HAP-1 (cell line): ENCODE data around the gene COPB1.
A peak's percentile ranks its signal among the peaks of the same experiment; 100 is the strongest.

Experiments used
- DNase-seq, 2 experiments: peaks; one replicate each; pipeline ENCODE4 v3.0.0-alpha.2; 2016 to 2020; ENCODE audit warnings: low spot score in 2 of 2
- H3K27me3 ChIP-seq: fragments of 250-450 bp; sonication (Bioruptor Pico); 2 replicates; pipeline ENCODE4 v1.5.1; 2020; ENCODE audit warnings: low read depth, mild to moderate bottlenecking, moderate library complexity
- H3K36me3 ChIP-seq: fragments of 250-450 bp; sonication (Bioruptor Pico); replicated peaks from 2 replicates; pipeline ENCODE4 v1.5.1; 2020; ENCODE audit warnings: mild to moderate bottlenecking
- H3K4me1 ChIP-seq: fragments of 250-450 bp; sonication (Bioruptor Pico); 2 replicates; pipeline ENCODE4 v1.5.1; 2020; ENCODE audit warnings: mild to moderate bottlenecking
- H3K4me3 ChIP-seq: fragments of 250-450 bp; sonication (Bioruptor Pico); 2 replicates; pipeline ENCODE4 v1.5.1; 2020; ENCODE audit warnings: mild to moderate bottlenecking, moderate library complexity
- H3K9me3 ChIP-seq: fragments of 250-450 bp; sonication (Bioruptor Pico); 2 replicates; pipeline ENCODE4 v1.5.1; 2020; ENCODE audit warnings: mild to moderate bottlenecking, moderate library complexity
- in situ Hi-C: fragments of 300-500 bp; cut with MboI; formaldehyde crosslinking; loops from 3 replicates; pipeline ENCODE4 v1.14.3; 2020; ENCODE audit warnings: low sequenced_read_pairs, inconsistent platforms, mixed read lengths

COPB1 gene

GRCh38 chr11:14529951-14530350 is 30.3 kb upstream of the COPB1 start:
- Histone ChIP-seq H3K36me3 (no peaks in the 10 kb centered on the region), H3K4me3 (no peak overlapping the region), H3K27me3 (no peaks in the 10 kb centered on the region), H3K4me1 (no peaks in the 10 kb centered on the region), H3K9me3 (no peaks in the 10 kb centered on the region)
- no peak for DNase-seq
- in situ Hi-C loops: loop anchor here (10.0 kb wide), 2 partner anchors 115 to 365 kb away; partner anchors contain the start of genes CYP2R1 and PDE3B

- Histone ChIP-seq H3K9me3 (no peaks in the 10 kb centered on the region), H3K4me3 (no peak overlapping the region), H3K4me1 (no peaks in the 10 kb centered on the region), H3K27me3 (no peaks in the 10 kb centered on the region), H3K36me3 (no peaks in the 10 kb centered on the region)
- in situ Hi-C loops: loop anchor here (10.0 kb wide), 2 partner anchors 115 to 365 kb away; partner anchors contain the start of genes CYP2R1 and PDE3B
- no peak for DNase-seq
Observed at GRCh38 chr11:14529321-14529720, 29.7 kb upstream of the COPB1 start.

- H3K9me3 ChIP-seq: no peaks in the 10 kb centered on the region
- H3K4me1 ChIP-seq: peaks cover 8% of the 10 kb centered on the region
- DNase-seq: no peak
- no peak overlapping the region for H3K4me3 ChIP-seq
- H3K27me3 ChIP-seq: no peaks in the 10 kb centered on the region
- in situ Hi-C loops: loop anchor here (10.0 kb wide), 2 partner anchors 122 to 372 kb away; partner anchors contain the start of genes CYP2R1 and PDE3B
- peaks cover 6% of the 10 kb centered on the region for H3K36me3 ChIP-seq
Observed at GRCh38 chr11:14522801-14523200, 23.2 kb upstream of the COPB1 start.

GRCh38 chr11:14522245-14522644 is 22.6 kb upstream of the COPB1 start:
- no peaks in the 10 kb centered on the region for H3K9me3 ChIP-seq
- H3K4me3 ChIP-seq: no peak overlapping the region
- H3K27me3 ChIP-seq: no peaks in the 10 kb centered on the region
- peaks cover 11% of the 10 kb centered on the region for H3K36me3 ChIP-seq
- DNase-seq: no peak
- H3K4me1 ChIP-seq: peaks cover 8% of the 10 kb centered on the region
- in situ Hi-C loops: loop anchor here (10.0 kb wide), 2 partner anchors 123 to 373 kb away; partner anchors contain the start of genes CYP2R1 and PDE3B

DNA sequence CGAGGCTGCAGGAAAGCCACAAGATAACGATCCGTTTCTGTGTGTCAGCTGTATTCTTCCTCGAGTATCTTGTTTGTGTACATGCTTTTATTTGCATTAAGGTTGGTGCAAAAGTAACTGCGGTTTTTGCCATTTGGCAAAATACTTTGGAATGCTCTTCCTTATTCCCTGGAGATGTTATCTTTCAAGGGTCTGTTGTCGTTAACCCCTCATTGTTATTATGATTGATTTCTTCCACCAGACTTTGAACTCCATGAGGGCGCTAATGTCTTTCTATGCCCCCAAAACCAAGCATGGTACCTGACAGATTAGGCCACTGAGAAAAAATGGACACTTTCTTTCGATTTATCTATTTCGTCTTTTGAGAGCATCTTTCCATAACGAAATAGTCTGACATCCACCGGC is 21.1 kb upstream of the COPB1 start:
- H3K9me3 ChIP-seq: no peaks in the 10 kb centered on the region
- H3K4me3 ChIP-seq: peak overlapping the region; percentile 80
- peak in 1 of 2 experiments; percentile 25 for DNase-seq
- H3K36me3 ChIP-seq: peaks cover 25% of the 10 kb centered on the region
- H3K27me3 ChIP-seq: no peaks in the 10 kb centered on the region
- H3K4me1 ChIP-seq: peaks cover 8% of the 10 kb centered on the region
- in situ Hi-C loops: loop anchor here (10.0 kb wide), 2 partner anchors 124 to 374 kb away; partner anchors contain the start of genes CYP2R1 and PDE3B

- in situ Hi-C loops: loop anchor here (10.0 kb wide), 2 partner anchors 125 to 375 kb away; partner anchors contain the start of genes CYP2R1 and PDE3B
- no peaks in the 10 kb centered on the region for H3K27me3 ChIP-seq
- peak within 1 kb of the TSS; percentile 80 for H3K4me3 ChIP-seq
- no peaks in the 10 kb centered on the region for H3K9me3 ChIP-seq
- H3K4me1 ChIP-seq: peaks cover 8% of the 10 kb centered on the region
- H3K36me3 ChIP-seq: peaks cover 28% of the 10 kb centered on the region
- peak; percentile 96 to 97 for DNase-seq
Observed at GRCh38 chr11:14519917-14520746, 20.5 kb upstream of the COPB1 start, which contains the start of gene PSMA1. TSS of gene PSMA1 (minus strand) at chr11:14520386. CDS start at chr11:14520299, 87 bp downstream.

DNA sequence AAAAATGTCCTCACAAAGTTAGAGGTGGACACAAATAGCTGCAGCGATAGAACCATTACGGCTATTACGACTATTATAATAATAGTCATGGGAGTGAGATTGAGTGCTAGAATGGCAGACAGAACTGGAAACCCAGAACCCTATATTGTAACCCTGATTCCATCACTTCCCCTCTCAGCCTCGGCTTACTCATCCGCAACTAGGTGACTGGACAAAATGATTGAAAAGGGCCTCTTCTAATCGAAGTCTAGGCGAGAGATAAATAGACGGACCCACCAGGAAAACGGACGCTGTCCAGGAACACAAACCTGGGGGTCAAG is 19.9 kb upstream of the COPB1 start:
- peaks cover 33% of the 10 kb centered on the region for H3K36me3 ChIP-seq
- no peak for DNase-seq
- in situ Hi-C loops: no loop called here
- no peaks in the 10 kb centered on the region for H3K27me3 ChIP-seq
- peaks cover 8% of the 10 kb centered on the region for H3K4me1 ChIP-seq
- no peaks in the 10 kb centered on the region for H3K9me3 ChIP-seq
- peak overlapping the region; percentile 80 for H3K4me3 ChIP-seq

DNA sequence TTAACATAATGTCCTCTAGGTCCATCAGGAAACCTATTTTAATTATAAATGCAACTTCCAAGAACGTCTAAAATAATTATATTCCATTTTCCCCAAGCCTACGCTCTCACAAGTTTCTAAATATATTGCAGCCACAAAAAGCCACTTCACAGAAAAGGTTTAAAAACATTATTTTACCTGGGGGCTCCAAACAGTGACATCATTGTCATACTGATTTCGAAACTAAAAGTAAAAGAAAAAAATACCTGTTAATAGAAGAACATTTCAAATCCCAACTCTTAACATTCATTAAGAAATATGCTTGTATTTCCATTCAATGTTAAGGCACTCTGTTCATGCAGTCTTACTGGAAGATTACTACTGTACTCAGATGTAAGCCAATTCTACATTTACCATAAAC is 19.2 kb upstream of the COPB1 start:
- in situ Hi-C loops: no loop called here
- H3K36me3 ChIP-seq: peaks cover 41% of the 10 kb centered on the region
- no peaks in the 10 kb centered on the region for H3K9me3 ChIP-seq
- peaks cover 8% of the 10 kb centered on the region for H3K4me1 ChIP-seq
- H3K27me3 ChIP-seq: no peaks in the 10 kb centered on the region
- no peak for DNase-seq
- peak overlapping the region; percentile 80 for H3K4me3 ChIP-seq

DNA sequence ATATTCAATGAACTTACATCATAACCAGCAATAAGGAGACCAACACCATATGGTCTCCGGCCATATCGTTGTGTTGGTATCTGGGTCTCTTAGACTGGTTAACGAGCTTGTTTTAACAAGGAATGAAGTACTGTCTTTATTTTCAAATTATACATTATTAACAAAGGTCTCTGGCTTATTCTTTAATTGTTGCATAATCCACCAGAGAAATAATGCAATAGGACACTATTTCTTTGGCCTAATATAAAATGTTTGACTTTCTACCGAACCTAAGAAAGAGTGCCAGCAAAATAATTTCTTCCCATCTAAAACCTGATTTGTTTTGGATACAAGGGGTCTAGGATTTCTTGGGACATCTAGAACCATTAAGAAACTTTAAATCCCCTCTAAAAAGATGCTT is 14.2 kb upstream of the COPB1 start:
- Histone ChIP-seq H3K4me1 (peaks cover 6% of the 10 kb centered on the region), H3K9me3 (no peaks in the 10 kb centered on the region), H3K27me3 (no peaks in the 10 kb centered on the region), H3K36me3 (peaks cover 84% of the 10 kb centered on the region), H3K4me3 (no peak overlapping the region)
- DNase-seq: no peak
- in situ Hi-C loops: no loop called here

DNA sequence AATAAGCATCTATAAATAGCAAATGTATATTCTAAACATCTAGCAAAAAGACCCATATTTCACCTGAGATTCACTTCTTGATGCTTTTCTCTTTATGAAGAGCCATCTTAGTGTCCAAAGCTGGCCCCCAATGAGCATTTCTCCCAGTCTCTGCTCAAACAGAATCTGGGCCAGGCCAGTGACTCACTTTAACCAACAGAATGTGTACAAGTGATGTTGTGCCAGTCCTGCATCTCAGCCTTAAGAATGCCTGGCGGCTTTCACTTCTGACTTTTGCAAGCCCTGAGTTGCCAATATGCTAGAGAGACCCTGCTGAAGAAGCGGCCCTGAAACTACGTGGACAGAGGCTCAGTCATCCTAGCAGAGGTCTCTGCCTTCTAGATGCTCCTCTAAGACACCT is 6.9 kb upstream of the COPB1 start:
- Histone ChIP-seq H3K9me3 (no peaks in the 10 kb centered on the region), H3K4me1 (no peaks in the 10 kb centered on the region; the same call in 1 of the 2 replicates), H3K36me3 (peaks cover 60% of the 10 kb centered on the region), H3K27me3 (no peaks in the 10 kb centered on the region), H3K4me3 (no peak overlapping the region)
- DNase-seq: no peak
- in situ Hi-C loops: no loop called here

- no peak overlapping the region for H3K4me3 ChIP-seq
- peaks cover 33% of the 10 kb centered on the region for H3K36me3 ChIP-seq
- no peaks in the 10 kb centered on the region for H3K9me3 ChIP-seq
- H3K4me1 ChIP-seq: peaks cover 9% of the 10 kb centered on the region; the same call in 1 of the 2 replicates
- in situ Hi-C loops: no loop called here
- no peak for DNase-seq
- H3K27me3 ChIP-seq: no peaks in the 10 kb centered on the region
Observed at GRCh38 chr11:14503023-14503422, 3.4 kb upstream of the COPB1 start.

GRCh38 chr11:14502039-14502438 is 2.4 kb upstream of the COPB1 start:
- in situ Hi-C loops: no loop called here

GRCh38 chr11:14500181-14500651 is 605 bp upstream of the COPB1 start:
- in situ Hi-C loops: no loop called here
- Histone ChIP-seq H3K4me3 (peak overlapping the region; percentile 75), H3K27me3 (no peaks in the 10 kb centered on the region), H3K4me1 (peaks cover 9% of the 10 kb centered on the region; the same call in 1 of the 2 replicates), H3K36me3 (peaks cover 39% of the 10 kb centered on the region), H3K9me3 (no peaks in the 10 kb centered on the region)
- peak; percentile 40 to 63 for DNase-seq

More at GRCh38 chr11:14502039-14502438, 2.4 kb upstream of the COPB1 start:
- no peak for DNase-seq
- Histone ChIP-seq H3K27me3 (no peaks in the 10 kb centered on the region), H3K4me1 (peaks cover 9% of the 10 kb centered on the region; the same call in 1 of the 2 replicates), H3K4me3 (no peak overlapping the region), H3K9me3 (no peaks in the 10 kb centered on the region), H3K36me3 (peaks cover 36% of the 10 kb centered on the region)

DNA sequence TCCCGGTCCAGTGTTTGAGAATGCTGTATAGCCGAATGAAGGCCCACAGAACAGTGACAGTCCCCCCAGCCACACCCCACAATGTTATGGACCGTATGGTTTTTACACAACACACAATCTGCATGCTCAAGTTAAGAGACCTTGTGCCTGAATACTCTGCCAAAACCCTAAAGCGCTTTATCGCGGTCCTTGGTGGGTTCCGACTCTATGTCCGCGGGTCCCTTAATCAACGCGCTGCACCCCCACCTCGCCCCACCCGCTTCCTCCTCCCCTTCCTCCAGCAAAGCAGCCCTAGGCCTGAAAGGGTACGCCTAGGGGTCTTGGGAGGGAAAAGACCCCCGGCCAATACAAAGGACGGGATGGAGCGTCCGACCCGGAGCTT is 442 bp downstream of the COPB1 start:
- Histone ChIP-seq H3K4me1 (peaks cover 9% of the 10 kb centered on the region; the same call in 1 of the 2 replicates), H3K27me3 (no peaks in the 10 kb centered on the region), H3K4me3 (peak overlapping the region; percentile 75), H3K9me3 (no peaks in the 10 kb centered on the region), H3K36me3 (peaks cover 40% of the 10 kb centered on the region)
- in situ Hi-C loops: no loop called here
- DNase-seq: peak; percentile 15 to 54
